ENCODE measurements around the gene ARAP2.

ARAP2 gene

GRCh38 chr4:36244257-36245082 lies at the start of gene ARAP2:
TSS of gene ARAP2 (minus strand) at chr4:36244514. CDS start at chr4:36229486, 15,028 bp downstream.
- peak in 45 of 58 donors; percentile 21 to 80 (median 56) for DNase-seq

DNA sequence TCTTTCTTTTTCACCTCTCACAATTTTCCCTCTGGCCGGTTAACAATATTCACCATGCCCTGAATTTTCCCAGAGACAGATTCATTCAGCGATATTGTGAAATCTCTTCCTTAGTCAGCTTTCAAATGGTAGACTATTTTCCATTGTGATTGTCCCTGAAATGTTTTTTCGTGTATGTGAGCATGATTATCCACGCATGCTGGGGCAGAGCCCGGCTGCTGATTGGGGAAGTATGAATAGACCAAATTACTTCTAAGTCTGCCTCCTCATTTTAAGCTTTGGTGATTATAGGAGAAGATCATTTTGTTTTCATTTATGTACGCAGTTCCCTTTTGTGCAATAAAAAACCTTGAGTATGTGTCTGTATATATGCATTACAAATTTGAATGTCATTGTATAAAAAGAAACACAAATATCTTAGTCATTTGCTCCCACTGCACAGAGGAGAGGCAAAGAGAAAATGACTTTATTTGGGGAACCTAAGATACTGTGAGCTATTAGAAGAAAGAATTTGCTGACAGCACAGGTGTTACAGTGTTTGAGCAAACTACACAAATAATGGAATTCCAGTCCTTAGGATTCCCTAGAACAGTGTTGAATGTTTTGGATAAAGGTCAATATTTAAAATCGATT lies 48.4 kb upstream of the ARAP2 start:
- DNase-seq: peak in 17 of 58 donors; percentile 4 to 36 (median 19)

DNA sequence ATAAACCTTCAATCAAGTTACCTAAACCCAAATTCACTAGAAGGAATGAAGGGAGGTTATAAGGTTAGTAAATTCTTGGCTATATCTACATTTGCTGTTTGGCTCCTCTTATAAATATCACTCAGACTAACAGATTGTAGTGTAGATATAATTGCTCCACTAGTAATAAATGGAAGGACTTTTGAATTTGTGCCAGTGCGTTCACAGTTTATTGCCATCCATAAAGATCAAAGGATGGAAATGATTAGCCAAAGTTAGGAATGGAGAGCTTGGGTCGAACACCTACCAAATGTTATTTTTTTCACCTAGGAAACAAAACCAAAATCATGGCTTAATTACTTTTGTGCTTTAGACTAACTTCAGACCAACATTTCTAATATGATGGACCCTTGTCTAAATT lies 46.3 kb upstream of the ARAP2 start:
- no peak for DNase-seq

DNA sequence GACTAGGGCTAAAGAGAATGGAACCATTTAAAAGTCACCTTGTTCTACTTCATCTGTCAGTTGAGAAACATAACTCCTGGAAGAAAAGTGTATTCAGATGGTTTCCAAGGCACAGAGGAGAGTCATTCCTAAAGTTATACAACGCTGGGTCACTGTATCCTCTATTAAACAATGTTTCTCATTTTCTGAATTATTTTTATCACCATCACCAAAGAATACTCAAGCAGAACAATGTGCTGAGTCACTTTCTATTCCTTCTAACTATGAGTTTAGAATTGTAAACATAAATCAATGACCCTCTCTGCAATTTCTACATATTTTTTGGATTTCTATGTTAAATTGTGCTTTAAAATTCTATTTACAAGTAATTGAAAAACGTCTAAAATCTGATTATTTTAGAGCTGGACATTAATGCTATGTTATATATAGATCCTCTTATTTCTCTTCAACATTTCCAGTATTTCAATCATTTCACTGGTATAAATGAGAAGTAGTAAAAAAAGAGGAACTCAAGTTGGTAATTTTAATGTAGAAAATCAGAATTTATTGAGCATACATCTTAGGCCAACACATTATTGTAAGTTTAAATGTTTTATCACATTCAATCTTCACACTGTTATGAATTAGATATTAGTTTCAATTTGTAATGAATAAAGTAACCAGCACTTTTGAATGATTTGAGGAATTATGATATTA lies 44.6 kb upstream of the ARAP2 start:
- DNase-seq: no peak

GRCh38 chr4:36286481-36286871 lies 42.2 kb upstream of the ARAP2 start:
- DNase-seq: no peak

- no peak for DNase-seq
Measured at GRCh38 chr4:36285784-36286480, 41.6 kb upstream of the ARAP2 start.

GRCh38 chr4:36283912-36284465 lies 39.7 kb upstream of the ARAP2 start:
- DNase-seq: peak in 9 of 58 donors; percentile 1 to 77 (median 19)

DNA sequence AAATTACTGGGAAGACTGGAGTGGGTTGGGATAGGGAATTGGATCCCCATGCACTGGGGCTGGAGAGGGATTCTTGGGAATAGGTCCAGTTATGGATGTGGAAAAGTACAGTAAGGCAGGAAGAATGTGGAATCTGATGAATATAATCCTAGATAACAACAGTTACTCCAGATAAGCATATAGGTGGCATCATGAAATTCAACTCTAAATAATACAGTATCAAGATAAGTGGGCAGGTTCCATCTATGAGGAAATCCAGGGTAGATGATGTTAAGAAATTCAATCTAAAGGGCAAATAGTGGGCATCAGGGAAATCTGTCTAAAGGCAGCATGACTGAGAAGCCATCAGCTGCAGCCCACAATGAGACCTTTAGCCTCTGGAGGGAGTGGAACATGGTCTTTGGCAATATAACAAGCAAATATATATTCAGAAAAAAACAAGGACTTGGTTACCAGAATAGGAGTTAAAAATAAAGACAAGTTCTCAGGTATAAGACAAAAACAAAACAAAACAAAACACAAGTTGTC lies 38.3 kb upstream of the ARAP2 start:
- DNase-seq: no peak

DNA sequence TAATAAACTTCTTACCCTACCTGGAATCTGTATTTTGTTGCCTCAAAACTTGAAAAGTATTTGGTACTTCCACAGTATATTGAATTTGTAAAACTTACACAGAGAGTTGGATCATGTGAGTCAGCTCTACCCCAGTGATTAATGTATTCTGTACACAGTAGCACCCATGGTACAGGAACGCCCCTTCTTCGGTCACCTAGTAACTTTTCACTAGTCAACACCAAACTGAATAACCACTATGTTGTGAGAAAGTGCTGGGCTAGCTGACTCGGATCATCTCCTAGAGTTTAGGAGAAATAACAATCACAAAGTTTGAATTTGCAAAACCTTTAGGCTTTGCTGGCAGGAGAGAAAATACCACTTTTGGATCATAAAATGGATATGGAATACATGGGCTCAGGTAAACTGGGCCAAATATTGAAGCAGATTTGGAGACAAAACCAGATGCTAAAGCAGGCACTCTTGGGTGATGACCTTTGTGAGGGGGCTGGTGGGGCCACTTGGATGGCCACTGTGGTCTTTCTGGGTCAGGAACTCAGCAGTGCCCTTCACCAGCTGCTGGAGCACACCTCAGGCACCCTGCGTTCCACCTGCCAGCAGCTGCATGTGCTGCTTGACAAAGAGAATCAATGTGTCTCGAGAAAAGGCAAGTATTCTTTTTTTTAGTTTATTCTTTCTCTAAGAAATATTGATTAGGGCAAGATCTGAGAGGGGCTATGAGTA lies 37.2 kb upstream of the ARAP2 start, which contains the start of gene DTHD1:
TSS of gene DTHD1 (plus strand) at position 233 of the 723 bp plus-strand sequence. CDS start at position 376, 143 bp downstream.
- no peak for DNase-seq

- DNase-seq: peak in 18 of 58 donors; percentile 5 to 62 (median 28)
Measured at GRCh38 chr4:36280555-36280954, 36.2 kb upstream of the ARAP2 start.

DNA sequence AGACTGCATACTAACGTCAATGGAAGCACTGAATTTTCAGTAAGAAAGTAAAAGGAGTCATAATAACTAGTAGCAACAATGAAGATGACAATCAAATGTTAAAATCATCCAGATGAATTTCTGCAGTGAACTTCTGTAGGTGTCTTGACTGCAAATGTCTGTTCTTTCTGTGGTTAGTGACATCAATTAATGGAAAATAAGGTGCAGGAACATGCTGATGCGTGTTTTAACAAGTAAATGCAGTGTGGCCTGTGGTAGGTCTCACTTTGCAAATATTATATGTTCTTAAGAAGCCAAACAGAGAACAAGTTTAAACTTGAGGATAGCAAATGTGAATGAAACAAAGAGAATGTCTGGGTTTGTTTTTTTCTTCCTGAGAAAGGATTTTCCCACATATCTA lies 34.5 kb upstream of the ARAP2 start:
- DNase-seq: no peak

- DNase-seq: no peak
Measured at GRCh38 chr4:36277533-36277932, 33.2 kb upstream of the ARAP2 start.

GRCh38 chr4:36274158-36274557 lies 29.8 kb upstream of the ARAP2 start:
- no peak for DNase-seq

GRCh38 chr4:36273276-36273675 lies 29.0 kb upstream of the ARAP2 start:
- no peak for DNase-seq

- no peak for DNase-seq
Measured at GRCh38 chr4:36269533-36270173, 25.3 kb upstream of the ARAP2 start.

DNA sequence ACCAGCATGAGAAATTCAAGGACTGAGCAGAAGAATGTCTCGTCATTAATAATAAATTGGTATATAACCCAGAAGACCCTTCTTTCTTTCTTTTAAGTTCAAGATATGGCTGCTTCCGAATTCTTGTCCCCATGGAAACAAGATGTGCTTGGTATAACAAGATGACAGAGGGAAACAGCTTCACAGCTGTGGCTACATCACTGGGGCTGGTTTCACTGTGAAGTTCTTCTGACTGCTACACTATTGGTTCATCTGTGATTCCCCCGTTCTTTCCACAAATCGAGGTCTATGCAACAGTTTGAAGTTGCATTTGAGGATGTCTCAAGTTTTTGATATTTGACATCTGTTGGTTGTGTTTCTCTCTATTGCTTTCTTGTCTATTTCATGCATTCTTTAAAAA lies 24.8 kb upstream of the ARAP2 start:
- peak in 7 of 58 donors; percentile 16 to 60 (median 25) for DNase-seq

DNA sequence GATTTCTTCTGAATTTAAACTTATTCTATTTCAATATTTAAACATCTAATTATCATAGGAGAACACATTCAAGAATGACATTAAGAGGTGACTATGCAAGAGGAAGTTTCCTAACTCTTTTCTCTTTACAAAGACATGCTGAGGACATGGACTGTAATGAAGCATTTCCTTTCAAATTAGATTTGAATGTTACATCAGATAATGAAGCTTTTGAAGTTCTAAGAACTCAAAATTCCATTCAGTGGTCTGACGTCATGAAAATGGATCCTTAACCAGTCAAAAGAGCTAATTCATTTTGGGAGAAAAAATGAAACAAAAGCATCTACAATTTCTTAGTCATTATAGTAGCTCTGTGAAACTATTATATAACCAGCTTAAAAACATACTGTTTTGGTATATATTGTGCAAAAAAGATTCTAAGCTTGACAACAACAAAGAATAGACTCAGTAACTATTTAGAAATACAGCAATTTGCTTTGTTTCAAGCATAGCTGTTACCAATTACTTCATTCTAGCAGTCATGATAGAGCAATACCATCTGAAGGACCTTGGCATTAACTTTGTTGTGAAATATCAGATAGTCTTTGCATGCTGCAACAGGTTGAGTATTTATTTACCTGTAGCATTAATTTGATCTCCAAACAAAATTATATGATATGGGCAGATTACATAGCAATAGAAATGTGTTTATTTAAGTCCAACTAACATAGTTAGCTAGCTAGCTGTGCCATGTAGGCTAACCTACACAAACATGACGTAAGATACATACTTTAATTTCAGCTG lies 23.4 kb upstream of the ARAP2 start:
- no peak for DNase-seq

DNA sequence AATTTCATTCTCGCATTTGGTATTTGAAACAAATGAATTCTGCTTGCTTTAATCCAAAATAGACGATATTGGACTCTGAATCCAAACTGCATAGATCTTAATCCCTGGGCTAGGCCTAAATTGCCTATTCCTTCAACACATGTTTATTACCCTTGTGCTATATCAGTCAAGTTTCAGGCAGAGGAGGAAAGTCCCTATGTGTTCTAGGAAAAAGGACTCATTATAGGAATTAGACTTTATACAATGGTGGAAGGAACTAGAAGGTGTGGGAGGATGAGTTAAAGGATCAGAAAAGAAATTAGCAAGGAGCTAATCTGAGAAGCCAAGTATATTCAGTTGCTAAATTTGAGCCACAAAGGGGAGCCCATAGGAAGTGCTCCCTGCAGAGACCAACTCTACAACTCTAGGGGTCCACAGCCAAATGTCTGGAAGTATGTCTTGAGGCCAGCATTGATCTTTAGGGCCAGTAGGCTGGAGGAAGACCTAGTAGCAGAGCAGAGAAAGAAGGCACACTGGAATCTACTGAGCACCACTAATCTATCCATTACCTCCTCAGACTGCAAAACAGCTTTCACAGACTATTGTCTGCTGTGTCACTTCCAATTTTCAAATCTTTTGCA lies 20.0 kb upstream of the ARAP2 start:
- no peak for DNase-seq
